Sigmoid colon (tissue), 4 donors: ENCODE measurements around the gene NPC1.

Source experiments
- CTCF ChIP-seq, 4 experiments: fragments of 450-650 bp in 3 of 4; fragments of 200-600 bp in 1 of 4; IDR thresholded peaks; one replicate each; pipeline ENCODE4 v1.5.1; 2016 to 2019; ENCODE audit warnings: antibody characterized with exemption in 4 of 4, mild to moderate bottlenecking in 3 of 4, moderate library complexity in 2 of 4
- EP300 ChIP-seq, 4 donors: sonication (generic); formaldehyde crosslinking; IDR thresholded peaks; one replicate each; pipeline ENCODE4 v1.6.1; 2017; ENCODE audit warnings: antibody characterized with exemption in 4 of 4
- POLR2A ChIP-seq, 2 donors: fragments of 450-650 bp; IDR thresholded peaks; one replicate each; pipeline ENCODE4 v1.6.1; 2016; ENCODE audit warnings: antibody characterized with exemption in 2 of 2, mild to moderate bottlenecking in 2 of 2, moderate library complexity in 2 of 2

GRCh38 chr18:23595591-23595990 is 9.3 kb upstream of the NPC1 start:
- TF ChIP-seq POLR2A (IDR thresholded peaks at IDR 0.05) (no peak), CTCF (IDR thresholded peaks at IDR 0.05) (no peak), EP300 (IDR thresholded peaks at IDR 0.05) (no peak)
